HEK293 (cell line): ENCODE data around the gene USP8.
"Not testable (repeated sequence)": the region's sequence is repeated elsewhere in the genome, so short reads cannot be mapped to it uniquely, and the experiment has no call there.

Experiments
- CTCF ChIA-PET: fragments of 350-600 bp; formaldehyde crosslinking; extraction: SDS; loops from one replicate; lab custom pipeline; 2021; ENCODE audit warnings: antibody characterized with exemption; lab: Yijun Ruan, JAX
- POLR2A ChIA-PET: fragments of 300-600 bp; formaldehyde crosslinking; extraction: SDS; loops from one replicate; lab custom pipeline; 2020; ENCODE audit warnings: antibody characterized with exemption, inconsistent platforms; lab: Yijun Ruan, JAX
- H3K27ac ChIP-seq: fragments of 200-500 bp; sonication (Bioruptor generic); 2 replicates; pipeline ENCODE4 v1.5.1; 2014; ENCODE audit warnings: low read depth, low read length, control low read depth, inconsistent platforms; ENCODE audit errors: extremely low read depth
- H3K36me3 ChIP-seq, 2 experiments: fragments of 200-500 bp in 1 of 2; sonication (Bioruptor generic) in 1 of 2; 1 replicate in 1 of 2; 2 replicates in 1 of 2; pipeline ENCODE4 v1.5.1; 2014 to 2017; ENCODE audit warnings: inconsistent platforms in 2 of 2, low read length in 2 of 2; ENCODE audit not compliant: control insufficient read depth in 2 of 2, insufficient read depth in 1 of 2
- H3K4me1 ChIP-seq: fragments of 200-500 bp; sonication (Bioruptor generic); 2 replicates; pipeline ENCODE4 v1.5.1; 2014; ENCODE audit warnings: mild to moderate bottlenecking, low read length, inconsistent platforms; ENCODE audit not compliant: control insufficient read depth, insufficient read depth
- H3K4me3 ChIP-seq: 2 replicates; pipeline ENCODE4 v1.5.1; 2011; ENCODE audit warnings: low read depth, mild to moderate bottlenecking, control low read depth, low read length, moderate library complexity
- H3K9me3 ChIP-seq: fragments of 200-500 bp; sonication (Bioruptor generic); 2 replicates; pipeline ENCODE4 v1.5.1; 2014; ENCODE audit warnings: low read depth, low read length, inconsistent platforms; ENCODE audit not compliant: control insufficient read depth, insufficient read depth
- GLIS1 ChIP-seq: fragments of 450-650 bp; formaldehyde crosslinking; IDR thresholded peaks from 2 replicates; pipeline ENCODE4 v1.5.1; 2016; ENCODE audit warnings: missing biosample characterization, missing genetic modification characterization
- KLF9 ChIP-seq: fragments of 450-650 bp; formaldehyde crosslinking; IDR thresholded peaks from 2 replicates; pipeline ENCODE4 v1.5.1; 2016; ENCODE audit warnings: missing biosample characterization, missing genetic modification characterization, low read depth
- OSR2 ChIP-seq: fragments of 450-650 bp; formaldehyde crosslinking; IDR thresholded peaks from 2 replicates; pipeline ENCODE4 v1.5.1; 2016; ENCODE audit warnings: missing biosample characterization, missing genetic modification characterization
- PRDM1 ChIP-seq: fragments of 450-650 bp; formaldehyde crosslinking; IDR thresholded peaks from 2 replicates; pipeline ENCODE4; 2016; ENCODE audit warnings: missing biosample characterization, missing genetic modification characterization
- SP7 ChIP-seq: fragments of 450-650 bp; formaldehyde crosslinking; IDR thresholded peaks from 2 replicates; pipeline ENCODE4 v1.5.1; 2016; ENCODE audit warnings: missing biosample characterization, missing genetic modification characterization
- WT1 ChIP-seq: fragments of 450-650 bp; formaldehyde crosslinking; IDR thresholded peaks from 2 replicates; pipeline ENCODE4 v1.5.1; 2016; ENCODE audit warnings: missing biosample characterization, missing genetic modification characterization
- YY2 ChIP-seq: fragments of 450-650 bp; formaldehyde crosslinking; IDR thresholded peaks from 2 replicates; pipeline ENCODE4 v1.5.1; 2016; ENCODE audit warnings: missing biosample characterization, missing genetic modification characterization
- ZBTB1 ChIP-seq: fragments of 450-650 bp; formaldehyde crosslinking; IDR thresholded peaks from 2 replicates; pipeline ENCODE4 v1.5.1; 2016; ENCODE audit warnings: missing biosample characterization, missing genetic modification characterization
- ZBTB20 ChIP-seq: fragments of 450-650 bp; formaldehyde crosslinking; IDR thresholded peaks from 2 replicates; pipeline ENCODE4 v1.5.1; 2016; ENCODE audit warnings: missing biosample characterization, missing genetic modification characterization
- ZBTB7A ChIP-seq: fragments of 450-650 bp; formaldehyde crosslinking; IDR thresholded peaks from 2 replicates; pipeline ENCODE4 v1.5.1; 2016; ENCODE audit warnings: low read depth, missing biosample characterization, missing genetic modification characterization
- ZBTB8A ChIP-seq: fragments of 450-650 bp; formaldehyde crosslinking; IDR thresholded peaks from 2 replicates; pipeline ENCODE4 v1.5.1; 2016; ENCODE audit warnings: missing biosample characterization, missing genetic modification characterization
- ZIC2 ChIP-seq: fragments of 450-650 bp; formaldehyde crosslinking; IDR thresholded peaks from 2 replicates; pipeline ENCODE4 v1.5.1; 2016; ENCODE audit warnings: missing biosample characterization, missing genetic modification characterization
- ZNF133 ChIP-seq: fragments of 450-650 bp; formaldehyde crosslinking; IDR thresholded peaks from 2 replicates; pipeline ENCODE4 v1.5.1; 2016; ENCODE audit warnings: missing biosample characterization, missing genetic modification characterization
- ZNF341 ChIP-seq: fragments of 450-650 bp; formaldehyde crosslinking; IDR thresholded peaks from 2 replicates; pipeline ENCODE4; 2016; ENCODE audit warnings: low read depth, missing biosample characterization, missing genetic modification characterization
- ZNF394 ChIP-seq: fragments of 450-650 bp; formaldehyde crosslinking; IDR thresholded peaks from 2 replicates; pipeline ENCODE4 v1.5.1; 2016; ENCODE audit warnings: missing biosample characterization, missing genetic modification characterization, mild to moderate bottlenecking, moderate library complexity, borderline replicate concordance
- ZNF555 ChIP-seq: fragments of 450-650 bp; formaldehyde crosslinking; conservative IDR thresholded peaks from 2 replicates; pipeline ENCODE4 v1.5.1; 2017; ENCODE audit warnings: missing biosample characterization, mild to moderate bottlenecking, missing genetic modification characterization, inconsistent platforms
- ZNF560 ChIP-seq: fragments of 450-650 bp; formaldehyde crosslinking; IDR thresholded peaks from 2 replicates; pipeline ENCODE4 v1.5.1; 2017; ENCODE audit warnings: missing biosample characterization, missing genetic modification characterization, borderline replicate concordance
- ZNF585B ChIP-seq: fragments of 450-650 bp; formaldehyde crosslinking; IDR thresholded peaks from 2 replicates; pipeline ENCODE4 v1.5.1; 2016; ENCODE audit warnings: missing biosample characterization, missing genetic modification characterization
- ZNF610 ChIP-seq: fragments of 450-650 bp; formaldehyde crosslinking; IDR thresholded peaks from 2 replicates; pipeline ENCODE4 v1.5.1; 2016; ENCODE audit warnings: missing biosample characterization, missing genetic modification characterization, borderline replicate concordance
- ZNF623 ChIP-seq: fragments of 450-650 bp; formaldehyde crosslinking; IDR thresholded peaks from 2 replicates; pipeline ENCODE4 v1.5.1; 2016; ENCODE audit warnings: missing biosample characterization, missing genetic modification characterization
- ZNF660 ChIP-seq: fragments of 450-650 bp; IDR thresholded peaks from 2 replicates; pipeline ENCODE4 v1.5.1; 2018; ENCODE audit warnings: missing biosample characterization, mild to moderate bottlenecking, missing genetic modification characterization
- ZNF830 ChIP-seq: fragments of 450-650 bp; IDR thresholded peaks from 2 replicates; pipeline ENCODE4 v1.5.0; 2018; ENCODE audit warnings: missing biosample characterization, missing genetic modification characterization, low read depth, mild to moderate bottlenecking, moderate library complexity
- ZNF837 ChIP-seq: fragments of 450-650 bp; formaldehyde crosslinking; IDR thresholded peaks from 2 replicates; pipeline ENCODE4 v1.5.1; 2016; ENCODE audit warnings: missing biosample characterization, missing genetic modification characterization
- ZSCAN18 ChIP-seq: fragments of 450-650 bp; formaldehyde crosslinking; IDR thresholded peaks from 2 replicates; pipeline ENCODE4 v1.5.1; 2016; ENCODE audit warnings: missing biosample characterization, missing genetic modification characterization
- ZXDB ChIP-seq: fragments of 450-650 bp; formaldehyde crosslinking; IDR thresholded peaks from 2 replicates; pipeline ENCODE4 v1.5.1; 2016; ENCODE audit warnings: missing biosample characterization, missing genetic modification characterization

The USP8 gene

GRCh38 chr15:50377867-50378751, 46.1 kb upstream of the USP8 start:
- Histone ChIP-seq H3K36me3 (no peaks in the 10 kb centered on the region), H3K9me3 (no peaks in the 10 kb centered on the region), H3K4me3 (no peak overlapping the region), H3K27ac (no peak overlapping the region), H3K4me1 (no peaks in the 10 kb centered on the region)
- ChIA-PET POLR2A (no interaction called here), CTCF (no interaction called here)
- TF ChIP-seq PRDM1 (peak; percentile 37; the same call in 1 of the 2 replicates), ZNF610 (no peak)

- POLR2A ChIA-PET, result no interaction called here
- no peak overlapping the region for H3K27ac ChIP-seq
- CTCF ChIA-PET, result no interaction called here
- no peaks in the 10 kb centered on the region for H3K4me1 ChIP-seq
- no peaks in the 10 kb centered on the region for H3K9me3 ChIP-seq
- H3K36me3 ChIP-seq, result no peaks in the 10 kb centered on the region
- no peak for TF ChIP-seq ZNF555 (tag by site-specific recombination)
- TF ChIP-seq ZBTB7A (tag by site-specific recombination), result no peak
- no peak for TF ChIP-seq ZBTB8A
- TF ChIP-seq WT1 (tag by site-specific recombination), result no peak
- no peak for TF ChIP-seq ZNF623 (tag by site-specific recombination)
- TF ChIP-seq ZSCAN18 (tag by site-specific recombination), result no peak
- no peak for TF ChIP-seq ZNF133 (tag by site-specific recombination)
- no peak for TF ChIP-seq GLIS1
- TF ChIP-seq ZNF560 (tag by site-specific recombination), result no peak
- no peak for TF ChIP-seq OSR2 (tag by site-specific recombination)
- no peak for TF ChIP-seq ZIC2
- TF ChIP-seq ZNF394 (tag by site-specific recombination), result no peak
- no peak for TF ChIP-seq ZNF830 (tag by site-specific recombination)
- TF ChIP-seq KLF9 (tag by site-specific recombination), result no peak
- H3K4me3 ChIP-seq, result no peak overlapping the region
Measured at GRCh38 chr15:50378776-50379175, 45.4 kb upstream of the USP8 start.

- H3K4me3 ChIP-seq, H3K27ac ChIP-seq, CTCF ChIA-PET, H3K36me3 ChIP-seq, POLR2A ChIA-PET, H3K4me1 ChIP-seq, H3K9me3 ChIP-seq: not testable (repeated sequence)
Measured at GRCh38 chr15:50379413-50379812, 44.8 kb upstream of the USP8 start.

- TF ChIP-seq ZNF585B (tag by site-specific recombination), result no peak
- TF ChIP-seq ZBTB1 (tag by site-specific recombination), result no peak
- TF ChIP-seq ZXDB (tag by site-specific recombination), result no peak
- TF ChIP-seq SP7, result no peak
- no peak for TF ChIP-seq ZNF660 (tag by site-specific recombination)
- TF ChIP-seq YY2, result no peak
- no peak for TF ChIP-seq ZNF341 (tag by site-specific recombination)
- TF ChIP-seq ZBTB8A, result no peak
- TF ChIP-seq ZBTB20, result no peak
- TF ChIP-seq ZNF837, result no peak
- TF ChIP-seq, all 188 proteins: peak for 0
- H3K4me3 ChIP-seq, result no peak overlapping the region
- no peaks in the 10 kb centered on the region for H3K36me3 ChIP-seq
- H3K4me1 ChIP-seq, result no peaks in the 10 kb centered on the region
- no peaks in the 10 kb centered on the region for H3K9me3 ChIP-seq
- POLR2A ChIA-PET, result no interaction called here
- CTCF ChIA-PET, result no interaction called here
- H3K27ac ChIP-seq, result no peak overlapping the region
Measured at GRCh38 chr15:50380089-50380488, 44.1 kb upstream of the USP8 start.
